HepG2 (cell line): ENCODE measurements around the gene FASTKD3. TPM values are rescaled to one million over a fixed set of nuclear protein-coding genes. Genes with fewer than 3 reads are reported as not detected.

Experiments used
- ATAC-seq: fragments of 200-7000 bp; cut with Tn5 transposase; 3 replicates; pipeline ENCODE4 v1.9.1; 2020; ENCODE audit warnings: mild to moderate bottlenecking, moderate library complexity
- BruUV-seq: library from RNA; stranded (reverse); fragments of 400-500 nt; replicated peaks from 2 replicates; lab custom pipeline; 2021; lab: Mats Ljungman, UMichigan
- CTCF ChIA-PET: fragments of 300-600 bp; formaldehyde crosslinking; extraction: SDS; loops from one replicate; lab custom pipeline; 2021; ENCODE audit warnings: low total read pairs, inconsistent platforms, low intra/inter-chr PET ratio; lab: Yijun Ruan, JAX
- POLR2A ChIA-PET: fragments of 350-600 bp; sonication (Branson Sonifier 250); formaldehyde crosslinking; loops from one replicate; lab custom pipeline; 2020; ENCODE audit warnings: antibody characterized with exemption, inconsistent platforms; lab: Yijun Ruan, JAX
- DNase-seq: peaks from one replicate; pipeline ENCODE4 v3.0.0-alpha.2; 2015; ENCODE audit warnings: low spot score
- FAIRE-seq: peaks from 3 replicates; lab custom pipeline; 2011; peaks lifted over from hg19 to GRCh38; lab: Jason Lieb, UNC
- H2AFZ ChIP-seq: one replicate; pipeline ENCODE4 v1.6.1; 2011; ENCODE audit warnings: low read length, inconsistent platforms
- H3K27ac ChIP-seq: fragments of 300-600 bp; 3 replicates; pipeline ENCODE4 v1.8.0; 2011; ENCODE audit warnings: mixed run types, mild to moderate bottlenecking, mixed read lengths, low read length, inconsistent platforms; ENCODE audit not compliant: insufficient read depth; ENCODE audit errors: extremely low read length
- H3K27me3 ChIP-seq, 2 experiments: fragments of 200-600 bp in 1 of 2; 2 replicates in 1 of 2; 3 replicates in 1 of 2; pipeline versions ENCODE4 v1.6.0 to v1.8.0; 2011; ENCODE audit warnings: low read length in 2 of 2, mild to moderate bottlenecking in 2 of 2, moderate library complexity in 2 of 2, inconsistent platforms in 1 of 2; ENCODE audit not compliant: insufficient read depth in 2 of 2, control insufficient read depth in 1 of 2
- H3K36me3 ChIP-seq, 2 experiments: fragments of 200-600 bp in 1 of 2; replicated peaks in 1 of 2; 2 replicates in 1 of 2; 3 replicates in 1 of 2; pipeline versions ENCODE4 v1.5.1 to v1.8.0; 2011; ENCODE audit warnings: low read length in 2 of 2, inconsistent platforms in 1 of 2; ENCODE audit not compliant: insufficient read depth in 2 of 2, control insufficient read depth in 1 of 2
- H3K4me1 ChIP-seq: 2 replicates; pipeline ENCODE4 v1.5.1; 2012; ENCODE audit warnings: low read length, inconsistent platforms; ENCODE audit not compliant: insufficient read depth
- H3K4me2 ChIP-seq: 2 replicates; pipeline ENCODE4 v1.6.0; 2011; ENCODE audit warnings: low read depth, low read length, inconsistent platforms
- H3K4me3 ChIP-seq, 3 experiments: fragments of 200-600 bp in 1 of 3; sonication (generic), shearing (Covaris generic) in 1 of 3; replicated peaks in 1 of 3; 2 replicates each; pipeline ENCODE4 v1.5.1; 2011 to 2016; ENCODE audit warnings: low read length in 3 of 3, inconsistent platforms in 2 of 3, low read depth in 2 of 3, mild to moderate bottlenecking in 2 of 3, control low read depth in 1 of 3, mixed read lengths in 1 of 3; ENCODE audit not compliant: insufficient read depth in 1 of 3
- H3K79me2 ChIP-seq: one replicate; pipeline ENCODE4 v1.6.1; 2011; ENCODE audit warnings: low read length, inconsistent platforms; ENCODE audit not compliant: insufficient read depth
- H3K9ac ChIP-seq: 2 replicates; pipeline ENCODE4 v1.6.0; 2011; ENCODE audit warnings: mild to moderate bottlenecking, low read depth, low read length, inconsistent platforms; ENCODE audit not compliant: insufficient read depth
- H3K9me3 ChIP-seq: 2 replicates; pipeline ENCODE4 v1.5.1; 2012; ENCODE audit warnings: mild to moderate bottlenecking, low read length
- H4K20me1 ChIP-seq: 2 replicates; pipeline ENCODE4 v1.6.0; 2011; ENCODE audit warnings: inconsistent platforms, mild to moderate bottlenecking, low read length, moderate library complexity; ENCODE audit not compliant: insufficient read depth
- AGO1 ChIP-seq: fragments of 200-400 bp; formaldehyde crosslinking; IDR thresholded peaks from 2 replicates; pipeline ENCODE4 v1.6.1; 2017; ENCODE audit warnings: mild to moderate bottlenecking, low read depth, low read length, moderate library complexity; ENCODE audit not compliant: poor library complexity, severe bottlenecking
- GTF3A ChIP-seq: sonication (generic); formaldehyde crosslinking; conservative IDR thresholded peaks from 2 replicates; pipeline ENCODE4 v1.4.0; 2020; ENCODE audit warnings: mild to moderate bottlenecking, missing genetic modification reagents
- HHEX ChIP-seq: IDR thresholded peaks from 2 replicates; pipeline ENCODE4 v1.6.1; 2016; ENCODE audit warnings: control low read depth
- MTF2 ChIP-seq: sonication (generic); formaldehyde crosslinking; IDR thresholded peaks from 2 replicates; pipeline ENCODE4 v1.5.0; 2020; ENCODE audit warnings: missing genetic modification reagents, borderline replicate concordance
- SCMH1 ChIP-seq: sonication (generic); formaldehyde crosslinking; IDR thresholded peaks from 2 replicates; pipeline ENCODE4 v1.9.0; 2021; ENCODE audit warnings: missing genetic modification reagents, mild to moderate bottlenecking, borderline replicate concordance
- STAT5B ChIP-seq: sonication (generic); formaldehyde crosslinking; IDR thresholded peaks from 2 replicates; pipeline ENCODE4 v1.4.0; 2020; ENCODE audit warnings: missing genetic modification reagents
- ZBTB7A ChIP-seq: sonication (generic); formaldehyde crosslinking; IDR thresholded peaks from 2 replicates; pipeline ENCODE4 v1.8.0; 2022; ENCODE audit warnings: mild to moderate bottlenecking, missing genetic modification reagents
- ZNF3 ChIP-seq: IDR thresholded peaks from 2 replicates; pipeline ENCODE4 v1.7.0; 2017; ENCODE audit warnings: inconsistent platforms
- ZNF34 ChIP-seq: sonication (generic); formaldehyde crosslinking; IDR thresholded peaks from 2 replicates; pipeline ENCODE4 v1.4.0; 2020; ENCODE audit warnings: mild to moderate bottlenecking, missing genetic modification reagents, borderline replicate concordance
- ZNF777 ChIP-seq: sonication (generic); formaldehyde crosslinking; IDR thresholded peaks from 2 replicates; pipeline ENCODE4 v1.4.0; 2020; ENCODE audit warnings: missing genetic modification reagents
- ZNF83 ChIP-seq: sonication (generic); formaldehyde crosslinking; IDR thresholded peaks from 2 replicates; pipeline ENCODE4 v1.4.0; 2020; ENCODE audit warnings: missing genetic modification reagents, mild to moderate bottlenecking, borderline replicate concordance
- WGBS: methylation state at CpG from one replicate; pipeline ENCODE4 v1.1.6; 2017; ENCODE audit warnings: low lambda C conversion rate; 5-methylcytosine and 5-hydroxymethylcytosine counted together
- in situ Hi-C: cut with HindIII; loops from 2 replicates; pipeline ENCODE4 v1.10.0; 2017; ENCODE audit warnings: low pct_unique_long_range_greater_than_20kb; ENCODE audit not compliant: extremely low pct_ligation_motif_present
- intact Hi-C: fragments of 100-400 bp; cut with micrococcal nuclease; formaldehyde crosslinking; loops from one replicate; pipeline ENCODE4 v1.10.0; 2022; ENCODE audit not compliant: unreplicated experiment
- polyA plus RNA-seq, 8 experiments: library from polyadenylated mRNA; depleted of rRNA in 3 of 8; stranded (reverse) in 7 of 8; unstranded in 1 of 8; fragments of >200 nt; fragmentation: Illumina TruSeq in 4 of 8; extraction: Trizol in 4 of 8; gene quantifications; 2 replicates each; pipeline versions ENCODE4 v1.2.1 to v1.2.3, GENCODE V29; 2011 to 2016; ENCODE audit warnings: low read depth in 4 of 8, missing spikeins in 1 of 8, mixed read lengths in 1 of 8; ENCODE audit not compliant: insufficient read depth in 1 of 8
- total RNA-seq, 5 experiments: library from RNA; depleted of rRNA; stranded (reverse); fragments of >200 nt; fragmentation: Illumina TruSeq; extraction: Trizol; gene quantifications; 2 replicates each; pipeline ENCODE4 v1.2.3, GENCODE V29; 2016; ENCODE audit warnings: low read depth in 1 of 5
- TF ChIP-seq, protein P1 (sequence below): sonication (generic); formaldehyde crosslinking; IDR thresholded peaks from 2 replicates; pipeline ENCODE4 v1.4.0; 2020; ENCODE audit warnings: missing genetic modification reagents, borderline replicate concordance
- TF ChIP-seq, protein P2 (sequence below), 2 experiments: fragments of 450-650 bp in 1 of 2; sonication (generic) in 1 of 2; formaldehyde crosslinking in 1 of 2; IDR thresholded peaks; 2 replicates each; pipeline versions ENCODE4 v1.6.1 to v1.8.0; 2016 to 2022; ENCODE audit warnings: antibody characterized with exemption in 1 of 2, mild to moderate bottlenecking in 1 of 2, missing genetic modification reagents in 1 of 2

The FASTKD3 gene
- total and polyA plus RNA-seq, 2 of the 13 experiments (the other 11 are each of a cell fraction or from before 2014, with no cell fraction given): 6.9 to 17.8 TPM

DNA sequence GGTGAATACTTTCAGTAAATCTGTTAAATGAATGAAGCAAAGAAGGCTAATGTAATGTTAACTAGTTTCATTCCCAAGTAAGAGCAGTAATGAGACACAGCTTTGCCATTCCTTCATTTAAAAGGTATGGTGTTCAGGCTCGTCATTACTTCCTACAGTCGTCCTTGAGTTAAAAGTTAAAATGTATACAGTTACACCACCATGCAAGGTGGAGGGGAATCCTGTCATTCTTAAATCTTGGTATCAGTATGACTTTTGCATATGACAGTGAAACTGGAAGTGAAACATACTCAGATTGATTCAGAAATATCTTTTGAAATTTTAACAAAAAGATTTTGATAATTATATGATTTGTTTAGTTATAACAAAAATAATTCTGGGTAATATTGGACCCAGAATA lies 26.0 kb upstream of the FASTKD3 start:
- CTCF ChIA-PET: no interaction called here
- no peak for FAIRE-seq
- BruUV-seq: no TSS peak
- Histone ChIP-seq H3K36me3 (peaks cover 9 to 84% of the 10 kb centered on the region in 2 experiments), H3K79me2 (no peaks in the 10 kb centered on the region), H3K4me1 (no peaks in the 10 kb centered on the region), H3K27ac (no peak overlapping the region), H3K4me3 (no peak overlapping the region), H3K9ac (no peak overlapping the region), H3K27me3 (no peaks in the 10 kb centered on the region), H3K4me2 (no peak overlapping the region), H3K9me3 (no peaks in the 10 kb centered on the region), H4K20me1 (no peaks in the 10 kb centered on the region), H2AFZ (no peak overlapping the region)
- WGBS: 100% methylated on average over 2 of the region's 2 CpGs
- POLR2A ChIA-PET: no interaction called here
- intact Hi-C loops (no loop called here), in situ Hi-C loops (no loop called here)
- no peak for DNase-seq
- no peak for ATAC-seq
- TF ChIP-seq STAT5B: no peak
- TF ChIP-seq ZNF34 (CRISPR knock-in tag): no peak
- TF ChIP-seq HHEX (CRISPR knock-in tag): no peak
- TF ChIP-seq AGO1: no peak
- TF ChIP-seq ZNF83 (CRISPR knock-in tag): no peak
- TF ChIP-seq, protein P1, sequence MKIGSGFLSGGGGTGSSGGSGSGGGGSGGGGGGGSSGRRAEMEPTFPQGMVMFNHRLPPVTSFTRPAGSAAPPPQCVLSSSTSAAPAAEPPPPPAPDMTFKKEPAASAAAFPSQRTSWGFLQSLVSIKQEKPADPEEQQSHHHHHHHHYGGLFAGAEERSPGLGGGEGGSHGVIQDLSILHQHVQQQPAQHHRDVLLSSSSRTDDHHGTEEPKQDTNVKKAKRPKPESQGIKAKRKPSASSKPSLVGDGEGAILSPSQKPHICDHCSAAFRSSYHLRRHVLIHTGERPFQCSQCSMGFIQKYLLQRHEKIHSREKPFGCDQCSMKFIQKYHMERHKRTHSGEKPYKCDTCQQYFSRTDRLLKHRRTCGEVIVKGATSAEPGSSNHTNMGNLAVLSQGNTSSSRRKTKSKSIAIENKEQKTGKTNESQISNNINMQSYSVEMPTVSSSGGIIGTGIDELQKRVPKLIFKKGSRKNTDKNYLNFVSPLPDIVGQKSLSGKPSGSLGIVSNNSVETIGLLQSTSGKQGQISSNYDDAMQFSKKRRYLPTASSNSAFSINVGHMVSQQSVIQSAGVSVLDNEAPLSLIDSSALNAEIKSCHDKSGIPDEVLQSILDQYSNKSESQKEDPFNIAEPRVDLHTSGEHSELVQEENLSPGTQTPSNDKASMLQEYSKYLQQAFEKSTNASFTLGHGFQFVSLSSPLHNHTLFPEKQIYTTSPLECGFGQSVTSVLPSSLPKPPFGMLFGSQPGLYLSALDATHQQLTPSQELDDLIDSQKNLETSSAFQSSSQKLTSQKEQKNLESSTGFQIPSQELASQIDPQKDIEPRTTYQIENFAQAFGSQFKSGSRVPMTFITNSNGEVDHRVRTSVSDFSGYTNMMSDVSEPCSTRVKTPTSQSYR (CRISPR knock-in tag): no peak
- no peak for TF ChIP-seq ZNF777 (CRISPR knock-in tag)
- TF ChIP-seq, protein P2, sequence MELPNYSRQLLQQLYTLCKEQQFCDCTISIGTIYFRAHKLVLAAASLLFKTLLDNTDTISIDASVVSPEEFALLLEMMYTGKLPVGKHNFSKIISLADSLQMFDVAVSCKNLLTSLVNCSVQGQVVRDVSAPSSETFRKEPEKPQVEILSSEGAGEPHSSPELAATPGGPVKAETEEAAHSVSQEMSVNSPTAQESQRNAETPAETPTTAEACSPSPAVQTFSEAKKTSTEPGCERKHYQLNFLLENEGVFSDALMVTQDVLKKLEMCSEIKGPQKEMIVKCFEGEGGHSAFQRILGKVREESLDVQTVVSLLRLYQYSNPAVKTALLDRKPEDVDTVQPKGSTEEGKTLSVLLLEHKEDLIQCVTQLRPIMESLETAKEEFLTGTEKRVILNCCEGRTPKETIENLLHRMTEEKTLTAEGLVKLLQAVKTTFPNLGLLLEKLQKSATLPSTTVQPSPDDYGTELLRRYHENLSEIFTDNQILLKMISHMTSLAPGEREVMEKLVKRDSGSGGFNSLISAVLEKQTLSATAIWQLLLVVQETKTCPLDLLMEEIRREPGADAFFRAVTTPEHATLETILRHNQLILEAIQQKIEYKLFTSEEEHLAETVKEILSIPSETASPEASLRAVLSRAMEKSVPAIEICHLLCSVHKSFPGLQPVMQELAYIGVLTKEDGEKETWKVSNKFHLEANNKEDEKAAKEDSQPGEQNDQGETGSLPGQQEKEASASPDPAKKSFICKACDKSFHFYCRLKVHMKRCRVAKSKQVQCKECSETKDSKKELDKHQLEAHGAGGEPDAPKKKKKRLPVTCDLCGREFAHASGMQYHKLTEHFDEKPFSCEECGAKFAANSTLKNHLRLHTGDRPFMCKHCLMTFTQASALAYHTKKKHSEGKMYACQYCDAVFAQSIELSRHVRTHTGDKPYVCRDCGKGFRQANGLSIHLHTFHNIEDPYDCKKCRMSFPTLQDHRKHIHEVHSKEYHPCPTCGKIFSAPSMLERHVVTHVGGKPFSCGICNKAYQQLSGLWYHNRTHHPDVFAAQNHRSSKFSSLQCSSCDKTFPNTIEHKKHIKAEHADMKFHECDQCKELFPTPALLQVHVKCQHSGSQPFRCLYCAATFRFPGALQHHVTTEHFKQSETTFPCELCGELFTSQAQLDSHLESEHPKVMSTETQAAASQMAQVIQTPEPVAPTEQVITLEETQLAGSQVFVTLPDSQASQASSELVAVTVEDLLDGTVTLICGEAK (IDR thresholded peaks at IDR 0.05): no peak
- TF ChIP-seq, protein P2 (CRISPR knock-in tag; IDR thresholded peaks at IDR 0.05): no peak
- no peak for TF ChIP-seq SCMH1 (CRISPR knock-in tag)
- TF ChIP-seq ZBTB7A (CRISPR knock-in tag): no peak
- TF ChIP-seq MTF2 (CRISPR knock-in tag): no peak
- no peak for TF ChIP-seq ZNF3 (CRISPR knock-in tag)
- no peak for TF ChIP-seq GTF3A
